Measurements from ENCODE around the gene GNLY. TPM values are rescaled to one million over a fixed set of nuclear protein-coding genes. Genes with fewer than 3 reads are reported as not detected.

The GNLY gene
- polyA plus RNA-seq, 1 of the 3 experiments (the other 2 are of a cell fraction), result not detected

GRCh38 chr2:85660725-85661124, 33.4 kb upstream of the GNLY start:
- Histone ChIP-seq H3K4me2 (no peak overlapping the region), H3K4me1 (ENCODE audit: control insufficient read depth in 1 of 2, insufficient read depth in 2 of 2, low read depth in 1 of 2, low read length in 1 of 2) (no peaks in the 10 kb centered on the region), H3K79me2 (ENCODE audit: insufficient read depth) (no peaks in the 10 kb centered on the region), H3F3A (replicated peaks; ENCODE audit: insufficient read depth) (no peaks in the 10 kb centered on the region), H3K27me3 (ENCODE audit: insufficient read depth) (no peaks in the 10 kb centered on the region), H4K20me1 (ENCODE audit: insufficient read depth) (0 out of 2 replicates have a peak, but pooled peaks cover 6% of the 10 kb centered on the region), H3K27ac (ENCODE audit: low read depth in 2 of 2, low read length in 1 of 2) (no peak overlapping the region), H3K9ac (no peak overlapping the region), H2AFZ (ENCODE audit: low read depth) (no peak overlapping the region), H3K4me3 (ENCODE audit: low read depth in 2 of 2, low read length in 1 of 2) (no peak overlapping the region), H3K9me3 (no peaks in the 10 kb centered on the region), H3K36me3 (replicated peaks in 1 of 2; ENCODE audit: control insufficient read depth in 1 of 2, insufficient read depth in 2 of 2, low read length in 1 of 2) (peaks cover 0 to 4% of the 10 kb centered on the region in 2 experiments), H3K9me2 (no peaks in the 10 kb centered on the region)
- POLR2A ChIA-PET, result no interaction called here
- WGBS (ENCODE audit: low lambda C conversion rate), result 96% methylated on average over 4 of the region's 7 CpGs
- TF ChIP-seq TCF12 (IDR thresholded peaks at IDR 0.05) (no peak), IRF3 (IDR thresholded peaks at IDR 0.05; ENCODE audit: low read depth, low read length) (no peak), EP300 (IDR thresholded peaks at IDR 0.05; ENCODE audit: borderline replicate concordance in 1 of 2, low read depth in 1 of 2, low read length in 1 of 2) (no peak), NFIC (IDR thresholded peaks at IDR 0.05; ENCODE audit: borderline replicate concordance) (no peak), GABPA (IDR thresholded peaks at IDR 0.05; ENCODE audit: low read depth) (no peak), FOSL2 (IDR thresholded peaks at IDR 0.05; ENCODE audit: borderline replicate concordance, low read depth) (no peak), MEF2A (IDR thresholded peaks at IDR 0.05; ENCODE audit: borderline replicate concordance, low read depth) (no peak), SMC3 (IDR thresholded peaks at IDR 0.05; ENCODE audit: low read depth, low read length) (no peak), JUND (IDR thresholded peaks at IDR 0.05) (no peak), NRF1 (IDR thresholded peaks at IDR 0.05; ENCODE audit: low read depth, low read length) (no peak)
- CTCF ChIA-PET, result interaction anchor here (0.8 to 7.5 kb wide), 5 partner anchors 12 to 47 kb away, joined by 3 to 49 read pairs (median 7); no protein-coding TSS in a partner anchor
- DNase-seq, result no peak

GRCh38 chr2:85661139-85661858, 32.9 kb upstream of the GNLY start:
- POLR2A ChIA-PET, result no interaction called here
- no peak for TF ChIP-seq NFIC (IDR thresholded peaks at IDR 0.05; ENCODE audit: borderline replicate concordance)
- no peak for TF ChIP-seq NRF1 (IDR thresholded peaks at IDR 0.05; ENCODE audit: low read depth, low read length)
- TF ChIP-seq EZH2phosphoT487 (IDR thresholded peaks at IDR 0.05; ENCODE audit: borderline replicate concordance, low read depth), result no peak
- no peak for TF ChIP-seq GATA2 (CRISPR knock-in tag; IDR thresholded peaks at IDR 0.05)
- no peak for TF ChIP-seq POLR2AphosphoS5 (IDR thresholded peaks at IDR 0.05; ENCODE audit: low read depth, low read length)
- no peak for TF ChIP-seq USF1 (IDR thresholded peaks at IDR 0.05; ENCODE audit: borderline replicate concordance, low read depth)
- no peak for TF ChIP-seq SIN3A (IDR thresholded peaks at IDR 0.05; ENCODE audit: borderline replicate concordance, low read depth, low read length)
- no peak for TF ChIP-seq USF2 (IDR thresholded peaks at IDR 0.05; ENCODE audit: borderline replicate concordance, low read depth, low read length)
- no peak for TF ChIP-seq YY1 (IDR thresholded peaks at IDR 0.05; ENCODE audit: low read depth)
- TF ChIP-seq RFX5 (IDR thresholded peaks at IDR 0.05; ENCODE audit: low read length), result no peak
- no peak for TF ChIP-seq ZBTB33 (IDR thresholded peaks at IDR 0.05; ENCODE audit: borderline replicate concordance, low read depth)
- no peak for TF ChIP-seq RAD21 (IDR thresholded peaks at IDR 0.05; ENCODE audit: low read length)
- no peak for TF ChIP-seq MEF2A (IDR thresholded peaks at IDR 0.05; ENCODE audit: borderline replicate concordance, low read depth)
- TF ChIP-seq IRF3 (IDR thresholded peaks at IDR 0.05; ENCODE audit: low read depth, low read length), result no peak
- no peak for TF ChIP-seq GABPA (IDR thresholded peaks at IDR 0.05; ENCODE audit: low read depth)

More at GRCh38 chr2:85661139-85661858, 32.9 kb upstream of the GNLY start:
- DNase-seq, result no peak
- Histone ChIP-seq H3K9me2 (no peaks in the 10 kb centered on the region), H3F3A (replicated peaks; ENCODE audit: insufficient read depth) (no peaks in the 10 kb centered on the region), H3K9ac (no peak overlapping the region), H3K4me3 (ENCODE audit: low read depth in 2 of 2, low read length in 1 of 2) (no peak overlapping the region), H3K9me3 (no peaks in the 10 kb centered on the region), H3K4me2 (no peak overlapping the region), H3K27ac (ENCODE audit: low read depth in 2 of 2, low read length in 1 of 2) (no peak overlapping the region), H3K4me1 (ENCODE audit: control insufficient read depth in 1 of 2, insufficient read depth in 2 of 2, low read depth in 1 of 2, low read length in 1 of 2) (no peaks in the 10 kb centered on the region), H4K20me1 (ENCODE audit: insufficient read depth) (0 out of 2 replicates have a peak, but pooled peaks cover 6% of the 10 kb centered on the region), H3K36me3 (replicated peaks in 1 of 2; ENCODE audit: control insufficient read depth in 1 of 2, insufficient read depth in 2 of 2, low read length in 1 of 2) (peaks cover 0 to 4% of the 10 kb centered on the region in 2 experiments), H3K79me2 (ENCODE audit: insufficient read depth) (no peaks in the 10 kb centered on the region), H3K27me3 (ENCODE audit: insufficient read depth) (no peaks in the 10 kb centered on the region), H2AFZ (ENCODE audit: low read depth) (no peak overlapping the region)
- CTCF ChIA-PET, result interaction anchor here (0.8 to 7.5 kb wide), 5 partner anchors 12 to 46 kb away, joined by 3 to 49 read pairs (median 7); no protein-coding TSS in a partner anchor
- WGBS (ENCODE audit: low lambda C conversion rate), result 87% methylated on average over 12 of the region's 14 CpGs
